Mesodermal cell (in vitro differentiated cells): ENCODE data around the gene CDH22.

Experiments used
- H3K27ac ChIP-seq: 2 replicates; pipeline ENCODE4 v1.7.0; 2013; ENCODE audit warnings: mild to moderate bottlenecking, low read depth, low read length, moderate library complexity; ENCODE audit not compliant: severe bottlenecking
- H3K36me3 ChIP-seq: 2 replicates; pipeline ENCODE4 v1.7.1; 2013; ENCODE audit warnings: mild to moderate bottlenecking, low read length, moderate library complexity; ENCODE audit not compliant: control insufficient read depth, insufficient read depth
- H3K4me1 ChIP-seq: one replicate; pipeline ENCODE4 v1.7.1; 2013; ENCODE audit warnings: mild to moderate bottlenecking, low read length; ENCODE audit not compliant: insufficient read depth, control insufficient read depth, poor library complexity, severe bottlenecking
- H3K4me3 ChIP-seq: 2 replicates; pipeline ENCODE4 v1.7.0; 2013; ENCODE audit warnings: low read length, control low read depth, mild to moderate bottlenecking; ENCODE audit not compliant: insufficient read depth, poor library complexity, severe bottlenecking; ENCODE audit errors: extremely low read depth
- H3K9me3 ChIP-seq: 2 replicates; pipeline ENCODE4 v1.7.1; 2013; ENCODE audit warnings: mild to moderate bottlenecking, low read length, moderate library complexity; ENCODE audit not compliant: control insufficient read depth
- WGBS, 2 experiments: methylation state at CpG; one replicate each; pipeline ENCODE4 v1.1.5; 2013; ENCODE audit warnings: missing lambda C conversion rate in 2 of 2; ENCODE audit not compliant: insufficient coverage in 2 of 2; 5-methylcytosine and 5-hydroxymethylcytosine counted together

Gene CDH22

GRCh38 chr20:46168438-46168837 is 139.9 kb downstream of the CDH22 start:
- H3K36me3 ChIP-seq, result no peaks in the 10 kb centered on the region
- H3K4me3 ChIP-seq, result no peak overlapping the region
- 68 to 86% methylated on average over 7 to 8 of the region's 8 CpGs for WGBS, 2 experiments
- no peaks in the 10 kb centered on the region for H3K4me1 ChIP-seq
- no peaks in the 10 kb centered on the region for H3K9me3 ChIP-seq
- no peak overlapping the region for H3K27ac ChIP-seq

GRCh38 chr20:46167080-46167479 is 141.2 kb downstream of the CDH22 start:
- Histone ChIP-seq H3K4me3 (no peak overlapping the region), H3K36me3 (no peaks in the 10 kb centered on the region), H3K27ac (no peak overlapping the region), H3K9me3 (no peaks in the 10 kb centered on the region), H3K4me1 (no peaks in the 10 kb centered on the region)

GRCh38 chr20:46164254-46164653 is 144.0 kb downstream of the CDH22 start:
- Histone ChIP-seq H3K27ac (no peak overlapping the region), H3K4me1 (no peaks in the 10 kb centered on the region)
- 73 to 75% methylated on average over 7 of the region's 7 CpGs for WGBS, 2 experiments

GRCh38 chr20:46161921-46162320 is 146.4 kb downstream of the CDH22 start:
- no peaks in the 10 kb centered on the region for H3K36me3 ChIP-seq
- 86 to 100% methylated on average over 1 of the region's 1 CpG for WGBS, 2 experiments
- peaks cover 7% of the 10 kb centered on the region for H3K4me1 ChIP-seq
- H3K27ac ChIP-seq, result no peak overlapping the region
- no peaks in the 10 kb centered on the region for H3K9me3 ChIP-seq
- H3K4me3 ChIP-seq, result no peak overlapping the region

More at GRCh38 chr20:46164254-46164653, 144.0 kb downstream of the CDH22 start:
- Histone ChIP-seq H3K36me3 (no peaks in the 10 kb centered on the region), H3K9me3 (no peaks in the 10 kb centered on the region), H3K4me3 (no peak overlapping the region)

GRCh38 chr20:46160661-46161060 is 147.6 kb downstream of the CDH22 start:
- Histone ChIP-seq H3K27ac (no peak overlapping the region), H3K4me1 (peaks cover 7% of the 10 kb centered on the region), H3K36me3 (no peaks in the 10 kb centered on the region), H3K4me3 (no peak overlapping the region), H3K9me3 (no peaks in the 10 kb centered on the region)
- 76 to 84% methylated on average over 4 to 5 of the region's 5 CpGs for WGBS, 2 experiments

GRCh38 chr20:46159101-46159897 is 149.0 kb downstream of the CDH22 start:
- Histone ChIP-seq H3K36me3 (no peaks in the 10 kb centered on the region), H3K4me3 (no peak overlapping the region), H3K9me3 (no peaks in the 10 kb centered on the region), H3K4me1 (peaks cover 7% of the 10 kb centered on the region), H3K27ac (no peak overlapping the region)
- WGBS, 2 experiments, result 79 to 81% methylated on average over 4 of the region's 7 CpGs

GRCh38 chr20:46158476-46158987 is 149.8 kb downstream of the CDH22 start:
- Histone ChIP-seq H3K9me3 (no peaks in the 10 kb centered on the region), H3K27ac (no peak overlapping the region), H3K36me3 (no peaks in the 10 kb centered on the region), H3K4me3 (no peak overlapping the region), H3K4me1 (peaks cover 7% of the 10 kb centered on the region)
- 84 to 86% methylated on average over 2 to 4 of the region's 5 CpGs for WGBS, 2 experiments

- WGBS, 2 experiments, result 77 to 81% methylated on average over 4 to 6 of the region's 7 CpGs
- no peak overlapping the region for H3K4me3 ChIP-seq
- no peaks in the 10 kb centered on the region for H3K9me3 ChIP-seq
Observed at GRCh38 chr20:46157625-46158024, 150.7 kb downstream of the CDH22 start.

GRCh38 chr20:46157076-46157592 is 151.2 kb downstream of the CDH22 start:
- peaks cover 7% of the 10 kb centered on the region for H3K4me1 ChIP-seq
- H3K36me3 ChIP-seq, result no peaks in the 10 kb centered on the region
- no peak overlapping the region for H3K4me3 ChIP-seq
- no peak overlapping the region for H3K27ac ChIP-seq
- 84 to 95% methylated on average over 2 to 5 of the region's 6 CpGs for WGBS, 2 experiments
- no peaks in the 10 kb centered on the region for H3K9me3 ChIP-seq

More at GRCh38 chr20:46157625-46158024, 150.7 kb downstream of the CDH22 start:
- Histone ChIP-seq H3K27ac (no peak overlapping the region), H3K36me3 (no peaks in the 10 kb centered on the region), H3K4me1 (peaks cover 7% of the 10 kb centered on the region)

GRCh38 chr20:46156065-46156464 is 152.2 kb downstream of the CDH22 start:
- Histone ChIP-seq H3K4me1 (peaks cover 7% of the 10 kb centered on the region), H3K4me3 (no peak overlapping the region), H3K36me3 (no peaks in the 10 kb centered on the region), H3K9me3 (no peaks in the 10 kb centered on the region), H3K27ac (no peak overlapping the region)
- 67 to 80% methylated on average over 5 of the region's 8 CpGs for WGBS, 2 experiments

GRCh38 chr20:46154796-46155195 is 153.5 kb downstream of the CDH22 start:
- H3K4me3 ChIP-seq, result no peak overlapping the region
- no peaks in the 10 kb centered on the region for H3K36me3 ChIP-seq
- no peak overlapping the region for H3K27ac ChIP-seq
- H3K4me1 ChIP-seq, result peaks cover 7% of the 10 kb centered on the region
- no peaks in the 10 kb centered on the region for H3K9me3 ChIP-seq
- WGBS, 2 experiments, result 81 to 100% methylated on average over 1 to 2 of the region's 2 CpGs
